HuH-7.5 (cell line): ENCODE results near the gene PCNX3.

Source experiments
- DNase-seq: peaks from one replicate; pipeline ENCODE4 v3.0.0; 2011; ENCODE audit warnings: low spot score

PCNX3 gene

DNA sequence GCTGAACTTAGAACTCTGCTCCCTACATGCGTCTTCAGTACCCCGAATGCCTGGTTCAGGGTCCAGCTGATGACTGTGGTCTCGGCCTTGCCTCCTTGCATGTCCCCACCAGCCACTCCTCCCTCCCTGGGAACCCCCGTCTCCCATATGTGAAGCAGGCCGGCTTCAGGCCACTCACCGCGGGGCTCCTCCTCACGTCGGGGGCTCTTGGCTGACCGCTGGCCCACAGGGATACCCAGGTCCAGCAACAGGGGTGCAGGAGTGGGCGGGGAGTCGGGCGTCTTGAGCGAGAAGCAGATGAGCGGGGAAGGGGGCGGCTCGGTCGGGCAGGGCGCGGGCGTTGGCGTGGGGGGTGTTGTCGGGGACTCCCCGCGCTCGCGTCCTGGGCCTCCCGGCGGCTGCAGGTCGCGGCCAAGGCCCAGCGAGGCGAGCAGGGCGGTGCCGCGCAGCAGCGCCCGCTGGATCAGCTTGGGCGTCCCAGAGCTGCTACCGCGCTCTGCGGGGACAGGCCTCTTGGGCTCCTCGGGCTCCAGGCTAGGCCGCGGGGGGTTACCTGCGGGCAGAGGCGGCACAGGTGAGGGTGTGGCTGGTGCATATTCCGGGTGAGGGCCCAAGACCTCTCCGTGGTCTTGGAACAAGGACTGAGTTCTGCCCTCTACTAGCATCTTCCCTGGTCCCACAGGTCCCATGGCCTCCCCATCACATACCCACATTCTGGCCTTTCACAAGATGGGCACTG, 16.2 kb upstream of the PCNX3 start:
- no peak for DNase-seq

DNA sequence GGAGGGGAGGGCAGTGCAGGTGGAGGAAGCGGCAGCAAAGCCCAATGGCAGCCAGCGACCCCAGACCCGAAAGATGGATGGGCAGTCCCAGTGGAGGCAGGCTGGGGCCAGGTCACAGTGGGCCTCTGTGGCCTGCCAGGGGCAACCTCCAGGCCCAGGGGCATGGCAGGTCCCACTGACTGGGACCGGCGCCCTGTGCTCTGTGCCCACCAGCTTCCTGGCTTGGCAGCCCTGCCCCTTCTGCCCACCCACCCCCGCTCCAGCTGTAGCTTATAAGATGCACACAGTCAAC, 15.7 kb upstream of the PCNX3 start:
- DNase-seq = no peak

DNA sequence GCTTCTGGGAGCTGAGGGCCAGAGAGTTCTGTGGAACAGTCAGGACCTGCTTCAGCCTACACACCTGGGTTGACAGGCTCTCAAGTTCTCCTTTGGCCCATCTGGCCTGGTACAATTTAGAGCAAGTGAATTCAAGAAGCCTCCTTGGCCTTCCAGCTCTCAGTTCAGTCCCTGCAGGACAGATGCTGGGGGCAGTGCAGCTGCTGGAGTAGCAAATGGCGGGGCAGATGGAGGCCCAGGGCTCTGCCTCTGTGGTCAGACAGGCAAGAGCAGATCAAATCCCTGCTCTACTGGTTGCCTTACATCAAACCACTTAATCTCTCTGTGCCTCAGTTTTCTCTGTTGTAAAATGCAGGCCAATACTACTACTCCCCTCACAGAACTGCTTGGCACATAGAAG, 11.3 kb upstream of the PCNX3 start:
- no peak for DNase-seq

DNA sequence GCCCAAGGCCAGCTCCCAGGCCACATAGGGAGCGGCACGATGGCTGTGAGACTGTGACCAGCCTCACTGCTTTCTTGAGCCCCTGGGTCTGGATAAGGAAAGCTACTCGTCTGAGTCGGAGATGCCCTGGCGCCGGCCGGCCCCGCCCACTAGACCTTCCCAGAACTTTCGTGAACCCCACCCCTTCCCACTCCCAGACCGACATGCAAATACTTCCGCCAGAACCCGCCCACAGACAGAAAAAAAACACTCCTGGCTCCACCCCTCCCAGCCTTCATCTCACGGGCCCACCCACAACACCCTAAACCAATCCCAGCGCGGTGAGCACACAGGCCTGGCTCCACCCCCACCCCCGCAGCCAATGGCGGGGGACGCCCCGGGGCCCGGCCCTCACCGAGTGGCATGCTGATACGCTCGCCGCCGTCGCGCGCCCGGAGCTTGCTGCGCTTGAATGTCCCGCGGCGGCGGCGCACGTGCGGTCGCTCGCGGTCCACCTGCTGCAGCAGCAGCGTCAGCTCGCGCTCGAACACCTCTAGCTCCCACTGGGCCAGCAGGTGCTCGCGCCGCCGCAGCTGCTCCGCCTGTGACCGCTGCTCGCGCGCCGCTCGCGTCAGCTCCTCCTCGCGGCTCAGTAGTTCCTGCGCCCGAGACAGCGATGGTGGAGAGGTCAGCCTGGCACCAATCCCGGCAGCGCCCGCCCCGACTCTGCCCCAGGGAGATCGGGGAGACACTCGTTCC, 8.5 kb upstream of the PCNX3 start:
- no peak for DNase-seq

DNA sequence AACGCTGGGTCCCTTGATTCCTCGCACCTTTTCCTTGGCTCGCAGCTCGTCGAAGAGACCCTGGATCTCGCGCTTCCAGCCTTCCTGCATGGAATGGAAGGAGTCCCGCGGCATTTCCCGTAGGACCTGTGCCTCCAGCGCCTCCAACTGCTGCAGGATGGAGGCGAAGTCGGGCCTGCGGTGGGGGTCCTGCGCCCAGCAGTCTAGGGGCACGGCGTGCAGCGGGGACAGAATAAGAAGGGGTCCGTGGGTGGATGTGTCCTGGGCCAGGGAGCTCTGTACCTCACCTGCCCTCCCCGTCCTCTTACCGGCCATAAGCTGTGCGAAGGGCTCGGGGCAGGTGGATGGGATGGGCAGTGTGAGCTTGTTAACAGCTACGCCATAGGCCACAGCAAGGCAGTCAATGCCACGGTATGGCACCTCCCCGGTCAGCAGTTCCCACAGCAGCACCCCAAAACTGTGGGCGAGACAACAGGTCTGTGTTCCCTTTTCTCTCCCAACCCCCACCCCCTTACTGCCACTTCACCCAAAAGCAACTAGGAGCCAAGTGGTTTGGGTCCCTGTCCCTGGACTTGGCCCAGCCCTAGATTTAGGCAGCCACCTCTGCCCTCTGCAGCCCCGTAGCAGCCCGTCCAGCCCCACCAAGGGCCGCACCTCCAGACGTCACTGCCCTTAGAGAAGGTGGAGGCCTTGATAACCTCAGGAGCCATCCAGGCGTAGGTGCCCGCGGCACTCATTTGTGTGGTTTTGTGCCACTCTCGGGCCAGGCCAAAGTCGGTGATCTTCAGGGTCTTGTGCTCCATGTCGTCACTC, 7.8 kb upstream of the PCNX3 start:
- DNase-seq = no peak

DNA sequence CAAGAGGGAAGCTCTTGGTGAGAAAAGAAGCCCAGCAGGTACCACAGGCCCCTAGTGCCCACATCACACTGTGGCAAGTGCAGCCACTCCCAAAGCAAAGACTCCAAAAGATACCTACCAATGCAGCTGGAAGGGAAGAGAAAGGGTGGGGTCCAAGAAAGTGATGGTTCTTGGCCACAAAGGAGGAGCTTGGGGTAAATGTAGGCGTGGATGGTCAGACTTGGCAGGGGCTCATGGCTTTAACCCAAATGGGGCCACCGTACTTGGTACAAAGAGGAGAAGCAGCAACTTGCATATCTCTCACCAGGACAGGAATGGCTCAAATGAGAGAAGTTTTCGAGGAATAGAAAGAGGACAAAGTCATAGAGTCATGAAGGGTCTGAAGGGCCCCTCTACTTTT, 6.3 kb upstream of the PCNX3 start:
- DNase-seq = no peak

DNA sequence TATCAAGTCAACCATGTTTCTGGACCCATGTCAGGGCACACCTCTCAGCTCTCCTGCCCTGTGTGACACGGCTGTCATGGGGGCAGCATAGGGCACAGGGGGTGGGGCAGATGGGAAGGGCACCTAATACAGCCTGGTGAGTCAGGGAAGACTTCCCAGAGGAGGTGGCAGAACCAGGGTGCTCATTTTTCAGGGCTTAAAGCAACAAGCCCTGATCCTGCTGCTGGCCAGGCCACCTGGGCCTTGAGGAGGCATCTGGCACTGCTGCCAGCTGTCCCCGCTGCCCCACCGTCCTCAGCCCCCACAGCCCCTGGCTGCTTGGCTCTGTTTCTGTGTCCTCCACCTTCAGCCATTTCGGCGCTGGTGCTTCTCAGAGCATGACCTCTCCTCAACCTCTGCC, 5.9 kb upstream of the PCNX3 start:
- DNase-seq = no peak

DNA sequence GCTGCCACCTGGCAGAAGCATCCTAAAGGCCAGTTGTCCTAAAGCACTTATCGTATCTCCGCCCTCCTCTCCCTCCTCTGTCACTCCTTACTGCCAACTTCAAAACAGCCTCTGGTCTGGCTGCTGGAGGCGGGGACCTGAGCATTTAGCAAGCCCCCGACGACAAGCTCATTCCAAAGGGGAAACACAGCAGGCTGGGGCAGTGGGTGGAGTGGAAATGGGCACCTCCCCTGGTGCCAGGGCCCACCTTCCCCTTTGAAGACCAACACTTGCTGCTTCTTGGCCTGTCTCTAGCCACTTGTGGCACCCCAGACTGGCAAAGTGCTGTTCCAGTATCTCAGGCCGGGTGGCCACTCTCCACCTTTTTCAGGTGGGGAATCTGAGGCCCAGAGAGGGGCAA, 5.2 kb upstream of the PCNX3 start:
- no peak for DNase-seq

DNA sequence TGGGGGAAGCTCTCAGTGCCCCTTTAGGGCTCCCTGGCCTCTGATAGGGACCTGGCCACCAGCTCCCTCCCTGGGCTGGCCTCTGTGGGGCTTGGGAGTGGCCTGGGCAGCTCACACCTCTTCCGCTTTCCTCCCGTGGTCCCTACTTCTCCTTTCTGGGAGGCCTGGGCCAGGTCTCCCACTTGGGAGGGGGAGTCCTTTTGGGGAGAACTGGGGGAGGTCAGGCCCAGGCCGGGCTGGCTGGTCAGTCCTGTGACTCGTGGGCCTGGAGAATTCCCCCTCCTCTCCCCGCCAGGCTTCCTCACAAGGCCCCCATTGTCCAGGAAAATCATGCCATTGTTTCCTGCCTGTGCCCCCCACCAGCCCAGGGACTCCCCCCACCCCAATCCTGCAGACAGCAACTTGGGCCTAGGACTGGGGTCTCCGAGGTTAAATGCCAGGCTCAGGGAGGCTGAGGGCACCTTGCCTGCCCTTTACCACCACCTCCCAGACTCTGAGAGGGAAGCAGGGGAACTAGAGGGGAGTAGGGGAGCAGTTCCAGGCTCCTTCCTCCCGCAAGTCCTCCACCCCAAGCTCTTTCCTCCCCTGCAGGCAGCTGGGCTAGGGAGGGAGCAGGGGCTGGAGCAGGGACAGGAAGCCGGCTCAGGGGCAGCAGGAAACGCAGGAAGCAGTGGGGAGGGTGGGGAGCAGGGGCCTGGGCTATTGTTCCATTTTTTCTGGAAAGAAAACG, 4.4 kb upstream of the PCNX3 start:
- DNase-seq = no peak

DNA sequence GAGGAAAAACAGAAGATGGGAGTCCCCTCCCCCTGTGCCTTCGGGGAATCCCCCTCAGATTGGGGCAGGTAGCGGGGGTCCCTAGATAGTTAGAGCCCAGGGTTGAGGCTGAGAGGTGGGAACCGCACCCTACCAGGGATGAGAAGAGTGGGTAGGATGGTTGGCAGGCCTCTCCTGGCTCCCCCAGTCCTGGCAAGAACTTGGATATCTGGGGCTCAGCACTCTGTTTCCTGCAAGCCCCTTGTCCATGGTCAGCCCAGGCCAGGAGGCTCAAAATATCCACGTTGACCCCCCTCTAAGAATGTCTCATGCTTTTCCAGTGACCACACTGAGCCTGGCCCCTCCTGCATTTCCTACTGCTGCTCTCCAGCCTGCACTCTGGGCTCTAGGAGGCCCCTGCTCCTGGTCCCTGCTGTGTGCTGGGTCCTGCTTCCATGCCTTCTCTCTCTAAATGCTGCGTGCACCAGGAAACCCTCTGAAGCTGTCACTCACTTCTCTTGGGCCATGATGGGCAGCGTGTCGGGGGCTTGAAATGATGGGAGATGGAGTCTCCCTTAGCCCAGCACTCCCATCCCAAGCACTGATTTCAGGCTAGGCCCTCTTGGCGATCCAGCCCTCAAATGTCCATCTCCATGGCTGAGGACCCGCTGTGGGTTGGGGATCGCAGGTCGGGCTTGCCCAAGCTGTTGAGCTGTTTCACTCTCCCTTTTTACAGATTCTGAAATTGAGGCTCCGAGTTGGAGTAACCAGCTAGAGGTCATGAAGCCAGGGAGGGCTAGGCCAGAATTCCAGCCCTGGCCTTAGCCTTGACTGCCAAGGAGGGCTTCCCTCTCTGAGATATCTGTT, 3.6 kb upstream of the PCNX3 start:
- DNase-seq = no peak

DNA sequence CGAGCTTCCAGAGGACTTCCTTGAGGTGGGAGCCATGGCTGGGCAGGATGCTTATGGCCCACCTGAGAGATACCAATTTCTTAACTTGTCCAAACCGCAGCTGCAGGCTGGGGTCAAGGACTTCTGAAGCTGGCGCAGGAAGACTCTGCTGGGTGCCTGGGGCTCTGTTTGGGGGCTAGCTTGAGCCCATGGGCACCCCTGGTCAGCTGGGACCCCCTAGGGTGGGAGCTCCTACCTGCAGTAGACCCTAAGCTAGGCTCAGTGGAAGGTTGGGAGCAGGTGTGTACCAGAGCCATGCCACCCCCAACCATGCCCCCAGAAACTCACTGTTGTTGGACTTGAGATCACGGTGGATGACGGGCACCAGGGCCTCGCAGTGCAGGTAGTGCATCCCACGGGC, 2.9 kb upstream of the PCNX3 start:
- no peak for DNase-seq

DNA sequence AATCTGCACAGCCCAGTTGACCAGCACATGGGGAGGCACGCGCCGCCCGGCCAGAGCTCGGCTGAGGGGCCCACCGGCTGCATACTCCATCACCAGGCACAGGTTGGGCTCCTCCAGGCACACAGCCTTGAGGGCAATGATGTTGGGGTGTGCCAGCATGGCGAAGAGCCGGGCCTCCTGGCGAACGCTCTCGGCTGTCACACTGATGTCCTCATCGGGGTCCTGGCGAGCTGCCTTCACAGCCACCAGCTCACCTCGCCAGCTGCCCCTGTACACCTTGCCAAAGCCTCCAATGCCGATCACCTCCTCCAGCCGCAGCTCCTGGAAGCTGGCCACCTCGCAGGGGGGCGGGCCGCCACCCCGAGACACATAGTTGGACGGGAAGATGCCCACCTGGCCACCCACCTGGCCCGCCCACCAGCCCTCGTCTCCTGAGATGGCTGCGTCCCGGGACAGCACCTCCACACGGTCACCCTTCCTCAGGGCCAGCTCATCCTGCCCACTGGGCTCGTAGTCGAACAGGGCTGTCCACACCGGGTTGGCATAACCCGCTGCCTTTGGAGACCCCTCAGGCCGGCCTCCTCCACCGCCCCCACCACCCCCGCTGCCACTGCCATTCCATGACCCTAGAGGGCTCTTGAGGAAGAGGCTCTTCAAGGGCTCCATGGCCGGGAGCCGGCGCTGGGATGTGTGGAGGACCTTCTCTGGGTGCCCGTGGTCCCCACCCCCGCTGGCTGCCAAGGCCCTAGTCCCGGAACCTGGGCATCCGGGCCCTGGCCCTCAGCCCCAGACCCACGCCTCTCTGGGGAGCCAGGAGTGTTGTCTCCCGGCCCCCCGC, 2.3 kb upstream of the PCNX3 start:
- no peak for DNase-seq

DNA sequence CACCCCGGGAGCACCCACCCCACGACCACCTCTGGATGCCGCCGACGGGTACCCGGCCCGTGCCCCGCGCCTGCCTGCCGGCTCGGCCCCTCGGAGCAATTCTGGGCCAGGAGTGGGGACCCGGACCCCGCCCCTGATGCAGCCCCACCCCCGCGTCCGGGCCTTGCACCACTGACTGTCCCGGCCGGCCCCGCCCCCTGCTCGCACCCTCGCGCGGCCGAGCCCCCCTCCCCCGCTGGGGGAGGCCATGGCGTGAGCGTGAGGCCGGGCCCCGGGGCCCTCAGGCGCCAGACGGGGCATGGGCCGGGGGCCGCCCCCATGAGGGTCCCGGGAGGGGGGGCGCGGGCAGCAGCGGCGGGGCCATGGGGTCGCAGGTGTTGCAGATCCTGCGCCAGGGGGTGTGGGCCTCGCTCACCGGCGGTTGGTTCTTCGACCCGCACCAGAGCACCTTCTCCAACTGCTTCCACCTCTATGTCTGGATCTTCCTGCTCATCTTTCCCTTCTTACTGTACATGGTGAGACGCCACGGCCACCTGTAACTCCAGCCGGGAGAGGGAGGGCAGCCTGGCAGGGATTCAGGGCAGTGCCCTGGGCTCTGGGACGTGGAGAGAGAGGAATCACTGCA, 486 bp downstream of the PCNX3 start:
- peak; percentile 76 for DNase-seq

DNA sequence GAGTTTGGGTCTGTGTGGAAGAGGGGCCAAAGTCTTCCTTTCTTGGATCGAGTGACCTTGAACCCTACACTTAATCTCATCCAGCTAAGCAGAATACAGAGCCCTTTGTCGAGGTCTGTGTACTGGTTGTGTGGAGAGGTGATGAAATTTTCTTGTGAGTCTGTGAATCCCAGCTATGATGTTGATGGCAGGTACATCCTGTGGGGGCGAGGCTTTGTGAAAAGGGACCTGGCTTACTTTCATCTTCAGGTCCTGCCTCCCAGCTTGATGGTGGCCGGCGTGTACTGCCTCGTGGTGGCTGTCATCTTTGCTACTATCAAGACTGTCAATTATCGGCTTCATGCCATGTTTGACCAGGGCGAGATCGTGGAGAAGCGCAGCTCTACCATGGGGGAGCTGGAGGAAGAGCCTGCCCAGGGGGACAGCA, 1.0 kb downstream of the PCNX3 start:
- no peak for DNase-seq

DNA sequence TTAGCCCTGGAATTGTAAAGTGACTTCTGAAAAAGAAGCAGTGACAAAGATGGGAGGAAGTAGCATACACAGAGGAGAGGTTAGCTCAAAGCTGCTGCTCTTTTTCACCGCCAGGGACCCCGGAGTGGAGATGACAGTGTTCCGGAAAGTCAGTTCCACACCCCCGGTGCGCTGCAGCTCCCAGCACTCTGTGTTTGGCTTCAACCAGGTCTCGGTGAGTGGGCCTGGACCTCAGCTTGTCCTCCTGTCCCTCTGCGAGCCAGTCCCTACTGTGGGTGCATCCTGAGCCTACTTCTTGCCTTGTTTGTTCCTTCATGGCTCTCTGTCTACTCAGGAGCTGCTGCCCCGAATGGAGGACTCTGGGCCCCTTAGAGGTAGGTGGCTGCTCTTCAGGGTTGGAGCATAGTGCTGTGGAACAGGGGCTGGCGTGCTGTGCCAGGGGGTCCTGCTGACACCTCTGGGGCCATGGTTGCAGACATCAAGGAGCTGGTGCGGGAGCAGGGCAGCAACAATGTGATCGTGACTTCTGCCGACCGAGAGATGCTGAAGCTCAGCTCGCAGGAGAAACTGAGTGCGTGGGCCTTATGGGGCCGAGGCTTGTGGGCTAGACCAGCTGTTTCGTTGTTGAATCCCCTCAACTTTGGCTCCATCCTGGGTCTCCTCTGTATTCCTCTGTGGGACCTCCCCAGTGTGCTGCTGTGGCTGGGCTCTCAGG, 1.7 kb downstream of the PCNX3 start:
- DNase-seq = no peak

DNA sequence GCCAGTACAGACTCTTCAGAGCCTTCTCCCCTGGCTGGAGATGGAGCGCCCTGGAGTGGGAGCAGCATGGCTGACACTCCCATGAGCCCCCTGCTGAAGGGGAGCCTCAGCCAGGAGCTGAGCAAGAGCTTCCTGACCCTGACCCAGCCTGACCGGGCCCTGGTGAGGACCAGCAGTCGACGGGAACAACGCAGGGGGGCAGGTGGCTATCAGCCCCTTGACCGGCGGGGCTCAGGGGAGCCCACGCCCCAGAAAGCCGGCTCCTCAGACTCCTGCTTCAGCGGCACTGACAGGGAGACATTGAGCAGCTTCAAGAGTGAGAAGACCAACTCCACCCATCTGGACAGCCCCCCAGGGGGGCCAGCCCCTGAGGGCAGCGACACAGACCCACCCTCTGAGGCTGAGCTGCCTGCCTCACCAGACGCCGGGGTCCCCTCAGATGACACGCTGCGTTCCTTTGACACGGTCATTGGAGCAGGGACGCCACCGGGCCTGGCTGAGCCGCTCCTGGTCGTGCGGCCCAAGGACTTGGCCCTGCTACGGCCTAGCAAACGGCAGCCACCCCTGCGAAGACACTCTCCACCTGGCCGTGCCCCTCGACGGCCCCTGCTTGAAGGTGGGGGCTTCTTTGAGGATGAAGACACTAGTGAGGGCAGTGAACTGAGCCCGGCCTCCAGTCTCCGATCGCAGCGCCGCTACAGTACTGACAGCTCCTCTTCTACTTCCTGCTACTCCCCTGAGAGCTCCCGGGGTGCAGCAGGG, 2.6 kb downstream of the PCNX3 start:
- DNase-seq = no peak

DNA sequence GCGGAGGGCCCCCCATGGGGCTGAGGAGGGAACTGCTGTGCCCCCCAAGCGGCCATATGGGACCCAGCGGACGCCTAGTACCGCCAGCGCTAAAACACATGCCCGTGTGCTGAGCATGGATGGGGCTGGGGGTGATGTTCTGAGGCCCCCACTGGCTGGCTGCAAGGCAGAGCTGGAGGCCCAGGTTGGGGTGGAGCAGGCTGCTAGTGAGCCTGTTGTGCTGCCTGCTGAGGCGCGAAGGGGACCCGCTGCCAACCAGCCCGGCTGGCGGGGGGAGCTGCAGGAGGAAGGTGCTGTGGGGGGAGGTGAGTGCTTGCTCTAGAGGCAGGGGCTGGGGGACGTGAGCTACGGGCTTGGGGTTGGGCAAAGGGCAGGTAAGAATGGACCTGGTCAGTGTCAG, 3.2 kb downstream of the PCNX3 start:
- DNase-seq = no peak

DNA sequence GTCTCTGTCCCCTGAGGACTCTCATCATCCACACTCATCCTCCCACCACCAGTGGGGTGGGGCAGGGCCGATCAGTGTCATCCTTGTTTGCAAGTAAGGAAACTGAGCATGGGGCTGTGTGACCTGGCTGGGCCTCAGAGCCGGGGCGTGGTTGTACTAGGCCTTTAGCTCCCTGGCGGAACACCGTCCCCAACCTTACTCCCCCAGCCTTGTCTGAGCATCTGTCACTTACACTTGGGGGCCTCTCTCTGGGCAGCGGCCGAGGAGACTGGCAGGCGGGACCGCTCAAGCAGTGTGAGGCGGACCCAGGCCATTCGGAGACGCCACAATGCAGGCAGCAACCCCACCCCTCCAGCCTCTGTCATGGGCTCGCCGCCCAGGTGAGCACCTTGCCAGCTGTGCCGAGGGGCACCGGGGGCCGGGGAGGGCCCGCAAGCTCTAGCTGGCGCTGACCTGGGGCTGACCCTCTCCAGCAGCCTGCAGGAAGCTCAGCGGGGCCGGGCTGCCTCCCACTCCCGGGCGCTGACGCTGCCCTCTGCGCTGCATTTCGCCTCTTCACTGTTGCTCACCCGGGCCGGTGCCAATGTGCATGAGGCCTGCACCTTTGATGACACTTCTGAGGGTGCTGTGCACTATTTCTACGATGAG, 3.8 kb downstream of the PCNX3 start:
- DNase-seq = no peak
